Measurements from ENCODE around the gene CELA1. TPM values are rescaled to one million over a fixed set of nuclear protein-coding genes. Genes with fewer than 3 reads are reported as not detected.
A peak's percentile ranks its signal among the peaks of the same experiment; 100 is the strongest.

Gene CELA1
- total RNA-seq, 1 experiment from 2014 or later: not detected

DNA sequence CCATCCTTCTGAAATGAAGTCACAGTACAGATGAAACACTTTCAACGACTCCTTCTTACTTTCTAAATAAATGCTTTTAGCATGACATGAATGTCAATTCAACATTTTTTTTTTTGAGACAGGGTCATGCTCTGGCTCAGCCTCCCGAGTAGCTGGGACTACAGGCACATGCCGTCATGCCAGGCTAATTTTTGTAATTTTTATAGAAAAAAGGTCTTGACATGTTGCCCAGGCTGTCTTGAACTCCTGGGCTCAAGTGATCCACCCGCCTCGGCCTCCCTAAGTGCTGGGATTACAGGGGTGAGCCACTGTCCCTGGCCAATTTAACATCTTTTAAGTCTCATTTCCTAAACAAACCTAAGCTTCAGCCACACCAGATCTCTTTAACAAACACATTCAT, 28.4 kb upstream of the CELA1 start:
- no peak overlapping the region for H3K56ac ChIP-seq (ENCODE audit: insufficient read length, low read depth, low read length)
- no peaks in the 10 kb centered on the region for H3K79me1 ChIP-seq (ENCODE audit: insufficient read depth, low read depth, low read length, poor library complexity, severe bottlenecking)
- H3K23me2 ChIP-seq (ENCODE audit: insufficient read length, low read depth, low read length, poor library complexity, severe bottlenecking): no peaks in the 10 kb centered on the region
- Mint-ChIP-seq H3K4me3 (no peak overlapping the region), H3K9me3 (no peaks in the 10 kb centered on the region), H3K36me3 (ENCODE audit: insufficient read depth in 1 of 3, low read depth in 3 of 3) (peaks cover 5 to 59% (median 46%) of the 10 kb centered on the region in 3 experiments), H3K27ac (peak overlapping the region in 1 of 3 experiments; percentile 74; a peak in 3 of 7 replicates), H3K4me1 (peaks cover 15 to 20% of the 10 kb centered on the region in 2 experiments), H3K27me3 (ENCODE audit: low read depth) (no peaks in the 10 kb centered on the region)
- no peak overlapping the region for H3T11ph ChIP-seq (ENCODE audit: low read length)
- no peak overlapping the region for H4K5ac ChIP-seq (ENCODE audit: insufficient read length, low read depth, low read length)
- H3K27ac ChIP-seq (ENCODE audit: insufficient read length, low read depth, low read length): no peak overlapping the region
- H3K9ac ChIP-seq (ENCODE audit: extremely low read depth, insufficient read length, low read length): no peak overlapping the region
- no peak overlapping the region for H4K91ac ChIP-seq (ENCODE audit: insufficient read length, low read depth, low read length)
- no peaks in the 10 kb centered on the region for H3K27me3 ChIP-seq (ENCODE audit: insufficient read depth, low read length)
- no peak overlapping the region for H2BK5ac ChIP-seq (ENCODE audit: insufficient read length, low read length)
- TF ChIP-seq, protein P1, sequence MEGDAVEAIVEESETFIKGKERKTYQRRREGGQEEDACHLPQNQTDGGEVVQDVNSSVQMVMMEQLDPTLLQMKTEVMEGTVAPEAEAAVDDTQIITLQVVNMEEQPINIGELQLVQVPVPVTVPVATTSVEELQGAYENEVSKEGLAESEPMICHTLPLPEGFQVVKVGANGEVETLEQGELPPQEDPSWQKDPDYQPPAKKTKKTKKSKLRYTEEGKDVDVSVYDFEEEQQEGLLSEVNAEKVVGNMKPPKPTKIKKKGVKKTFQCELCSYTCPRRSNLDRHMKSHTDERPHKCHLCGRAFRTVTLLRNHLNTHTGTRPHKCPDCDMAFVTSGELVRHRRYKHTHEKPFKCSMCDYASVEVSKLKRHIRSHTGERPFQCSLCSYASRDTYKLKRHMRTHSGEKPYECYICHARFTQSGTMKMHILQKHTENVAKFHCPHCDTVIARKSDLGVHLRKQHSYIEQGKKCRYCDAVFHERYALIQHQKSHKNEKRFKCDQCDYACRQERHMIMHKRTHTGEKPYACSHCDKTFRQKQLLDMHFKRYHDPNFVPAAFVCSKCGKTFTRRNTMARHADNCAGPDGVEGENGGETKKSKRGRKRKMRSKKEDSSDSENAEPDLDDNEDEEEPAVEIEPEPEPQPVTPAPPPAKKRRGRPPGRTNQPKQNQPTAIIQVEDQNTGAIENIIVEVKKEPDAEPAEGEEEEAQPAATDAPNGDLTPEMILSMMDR (conservative IDR thresholded peaks at IDR 0.05): no peak
- H3K4me2 ChIP-seq (ENCODE audit: insufficient read depth, insufficient read length, low read length): no peak overlapping the region
- H3K14ac ChIP-seq (ENCODE audit: insufficient read depth, low read length): no peak overlapping the region
- H3K79me2 ChIP-seq (ENCODE audit: insufficient read depth, low read length): no peaks in the 10 kb centered on the region
- H4K20me1 ChIP-seq (ENCODE audit: control insufficient read depth, insufficient read depth, insufficient read length): no peaks in the 10 kb centered on the region
- no peak overlapping the region for H3K18ac ChIP-seq (ENCODE audit: insufficient read length, low read depth, low read length)
- H3K4me1 ChIP-seq (ENCODE audit: insufficient read depth, low read length): no peaks in the 10 kb centered on the region; the same call in 1 of the 2 replicates
- no peak overlapping the region for H2BK15ac ChIP-seq (ENCODE audit: low read depth, low read length)
- H4K8ac ChIP-seq (replicated peaks; ENCODE audit: insufficient read length, low read depth, low read length): no peak overlapping the region
- H2BK120ac ChIP-seq (ENCODE audit: low read depth, low read length, poor library complexity, severe bottlenecking): no peak overlapping the region
- no peak overlapping the region for H2BK20ac ChIP-seq (ENCODE audit: low read depth, low read length, poor library complexity, severe bottlenecking)
- no peak overlapping the region for H3K4ac ChIP-seq (ENCODE audit: low read depth, low read length)
- no CpG with 5 or more reads among the region's 5 CpGs for WGBS (ENCODE audit: extremely low coverage, insufficient read length, low lambda C conversion rate)
- H3K9me3 ChIP-seq (ENCODE audit: control insufficient read depth, low read depth, low read length): no peaks in the 10 kb centered on the region
- H2BK12ac ChIP-seq (ENCODE audit: insufficient read length, low read depth, low read length): no peak overlapping the region
- no peak for DNase-seq
- no peak overlapping the region for H3K23ac ChIP-seq (ENCODE audit: insufficient read length, low read depth, low read length)
- H2AK5ac ChIP-seq (ENCODE audit: insufficient read length, low read length): no peak overlapping the region
- H2AFZ ChIP-seq (ENCODE audit: low read length): no peak overlapping the region

Measured in H9 (cell line).